HG02981 (cell line): Measurements from ENCODE around the gene IGSF9B.

ENCODE experiments used
- ATAC-seq: cut with Tn5 transposase; IDR thresholded peaks from one replicate; pipeline ENCODE4 v1.9.1; 2021; ENCODE audit warnings: mild to moderate bottlenecking, moderate library complexity; ENCODE audit not compliant: unreplicated experiment

The IGSF9B gene

DNA sequence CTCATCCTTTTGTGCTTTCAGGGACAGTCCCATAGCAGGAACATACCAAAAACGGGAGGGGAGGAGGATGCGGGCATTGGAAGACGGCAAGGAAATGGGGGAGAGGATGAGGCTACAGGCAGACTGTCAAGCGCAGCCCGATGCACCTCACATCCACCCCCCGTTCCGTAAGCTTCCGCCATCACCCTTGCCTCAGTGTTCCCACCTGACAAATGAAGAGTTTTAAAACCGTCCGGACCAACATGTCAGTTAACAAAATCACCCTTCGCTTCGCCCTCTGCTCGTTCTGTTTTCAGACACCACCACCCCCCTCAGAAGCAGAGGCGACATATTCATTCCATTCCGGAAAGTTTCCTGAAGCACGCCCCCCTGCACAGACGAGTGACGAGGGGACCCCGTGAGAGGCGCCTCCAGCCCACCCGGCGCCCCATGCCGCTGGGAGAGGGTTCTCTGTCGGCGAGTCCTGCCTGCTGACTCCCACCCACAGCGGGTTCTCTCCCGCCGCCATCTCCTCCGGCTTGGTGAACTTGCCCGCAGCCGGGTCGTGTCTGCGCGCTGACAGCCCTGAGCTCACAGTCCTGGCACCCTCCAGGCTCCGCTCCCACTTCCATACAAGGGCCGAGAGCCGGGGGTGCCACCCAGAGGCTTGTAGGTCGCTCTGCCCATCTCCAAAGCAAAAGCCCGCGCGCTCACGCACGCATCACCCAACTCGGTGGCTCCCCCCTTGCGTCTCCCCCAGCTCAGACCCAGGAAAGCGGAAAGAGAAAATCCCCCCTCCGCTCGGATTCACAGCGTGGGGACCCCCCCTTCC is 1.5 kb downstream of the IGSF9B start:
- ATAC-seq = no peak

DNA sequence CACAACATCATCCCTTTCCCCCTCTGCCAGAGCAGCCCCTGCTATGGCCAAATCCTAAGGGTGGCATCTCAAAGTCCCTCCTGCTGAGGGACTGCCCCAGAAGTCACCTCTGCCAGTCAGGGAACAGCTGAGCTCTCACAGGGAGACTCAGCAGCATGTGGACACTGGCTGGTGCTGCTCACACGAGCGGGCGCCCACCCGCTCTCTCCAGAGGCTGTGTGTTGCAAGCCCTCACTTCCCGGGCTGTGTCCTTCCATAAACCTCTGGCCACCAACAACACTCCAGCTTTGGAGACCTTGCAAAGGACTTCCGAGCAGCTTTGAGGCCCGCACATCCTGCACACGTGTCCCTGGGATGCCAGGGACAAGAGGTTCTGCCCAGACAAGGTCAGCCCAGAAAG is 2.8 kb downstream of the IGSF9B start:
- ATAC-seq = no peak

DNA sequence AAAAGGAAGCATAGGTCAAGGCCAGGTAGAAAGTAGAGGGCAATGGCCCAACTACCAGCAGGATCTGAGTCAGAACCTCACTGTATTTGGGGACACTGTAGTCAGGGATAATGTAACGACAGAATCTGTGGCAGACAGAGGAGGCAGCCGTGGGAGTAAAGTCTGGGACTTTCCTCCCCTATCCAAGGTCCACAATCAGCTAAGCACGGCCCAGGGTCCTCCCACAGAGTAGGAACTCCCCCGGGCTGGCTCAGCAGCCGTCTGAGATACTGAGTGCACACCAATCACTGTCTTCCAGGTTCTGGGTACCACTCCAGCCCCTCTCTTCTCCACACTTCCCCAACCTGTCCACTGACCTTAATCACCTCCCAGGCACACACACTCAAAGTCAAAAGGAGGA is 3.2 kb downstream of the IGSF9B start:
- no peak for ATAC-seq

DNA sequence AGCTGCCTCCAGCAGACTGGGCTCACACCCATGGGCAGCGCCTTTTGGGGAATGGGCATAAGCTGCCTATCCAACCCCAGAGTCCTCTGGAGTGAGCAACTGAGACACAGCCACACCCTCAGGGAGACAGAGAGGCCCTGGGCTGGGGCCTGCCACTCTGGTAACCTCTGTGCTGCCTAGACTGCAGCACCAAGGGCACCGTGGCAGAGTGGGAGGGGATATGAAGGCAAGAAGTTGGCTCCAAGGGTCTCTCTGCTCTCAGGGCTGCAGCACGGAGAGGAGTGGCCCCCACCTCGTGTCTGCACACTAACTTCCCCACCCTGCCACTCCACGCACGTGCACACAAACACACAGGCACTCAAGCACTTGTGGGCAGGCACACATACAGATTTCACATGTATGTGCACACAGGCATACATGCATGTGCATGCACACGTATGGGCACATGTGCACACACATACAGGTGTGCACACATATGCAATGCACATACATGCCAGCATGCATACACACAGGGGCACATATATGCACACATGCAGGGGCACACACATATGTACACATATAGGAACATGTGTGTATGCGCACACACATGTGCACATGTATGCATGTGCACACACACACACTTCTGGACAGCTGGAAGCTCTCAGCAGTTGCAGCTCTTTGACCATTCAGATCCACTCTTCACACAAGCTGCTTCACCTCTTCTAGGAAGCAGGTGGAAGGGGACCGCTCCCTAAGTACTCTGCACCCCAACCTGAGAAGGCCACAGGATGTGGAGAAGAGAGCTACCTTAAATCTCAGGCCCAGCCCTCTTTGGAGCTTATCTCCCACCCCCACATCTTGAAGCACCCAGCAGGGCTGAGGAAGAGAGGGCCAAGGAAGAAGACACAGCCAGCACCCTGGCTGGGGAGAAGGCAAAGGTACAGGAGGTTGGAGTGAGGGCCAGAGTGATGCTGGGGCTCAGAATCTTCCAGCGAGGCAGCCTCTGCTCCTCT is 4.3 kb downstream of the IGSF9B start:
- no peak for ATAC-seq

DNA sequence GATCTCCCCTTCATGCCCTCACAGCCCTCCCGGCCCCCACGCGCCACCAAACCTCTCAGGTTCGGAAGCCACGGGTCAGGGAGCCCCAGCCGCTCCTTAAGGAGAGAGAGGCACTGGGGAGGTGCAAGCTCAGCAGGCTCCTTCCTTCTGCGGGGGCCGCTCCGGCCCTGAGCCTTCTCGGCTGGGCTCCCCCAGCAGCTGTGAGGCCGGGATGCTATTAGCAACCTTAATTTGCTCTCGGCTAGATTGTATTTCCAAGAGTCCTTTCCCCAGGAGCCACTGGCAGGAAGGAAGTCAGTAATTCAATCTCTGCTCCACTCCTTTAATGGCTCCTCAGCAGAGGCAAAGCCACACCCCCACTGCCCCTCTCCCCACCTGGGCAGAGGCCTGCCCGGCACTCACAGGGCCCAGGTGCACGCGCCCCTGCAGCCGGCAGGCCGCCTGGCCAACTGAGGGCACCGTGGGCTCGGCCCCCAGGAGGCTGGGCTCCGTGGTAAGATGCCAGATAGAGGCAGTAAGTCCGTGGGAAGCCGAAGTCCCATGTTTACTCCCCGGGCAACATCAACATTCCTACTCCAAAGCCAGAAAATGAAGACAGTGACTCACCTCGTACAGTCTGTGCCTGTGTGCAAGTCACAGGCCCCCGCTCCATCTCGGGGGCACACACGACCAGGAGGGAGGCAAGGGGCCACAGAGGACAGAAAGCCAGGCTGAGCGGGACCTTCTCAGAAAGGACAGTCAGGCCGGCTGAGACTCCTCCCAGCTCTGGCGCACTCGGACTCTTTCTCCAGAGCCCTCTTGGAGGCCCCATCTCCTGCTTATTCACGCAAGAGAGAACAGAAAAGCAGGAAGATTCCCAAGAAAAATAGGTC is 5.2 kb downstream of the IGSF9B start:
- ATAC-seq = no peak

DNA sequence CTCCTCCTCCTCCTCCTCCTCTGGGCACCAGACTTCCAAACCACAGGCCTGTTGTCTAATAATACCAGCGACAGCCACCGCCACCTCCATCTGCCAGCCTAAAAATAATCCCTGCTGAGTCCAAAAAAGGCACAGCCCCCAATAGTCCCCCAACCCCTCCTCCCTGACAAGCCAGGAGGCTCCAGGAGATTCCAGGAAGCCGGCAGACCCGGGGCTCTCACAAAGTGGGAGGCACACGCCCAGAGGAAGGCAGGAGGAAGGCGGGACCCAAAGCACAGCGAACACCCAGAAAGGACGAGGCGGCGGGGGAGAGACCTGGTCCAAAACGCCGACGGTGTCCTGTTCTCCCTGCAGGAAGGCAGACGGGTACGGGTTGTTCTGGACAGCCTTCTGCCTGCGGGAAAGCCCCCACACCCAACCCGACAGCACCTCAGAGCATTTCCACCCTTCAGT is 5.9 kb downstream of the IGSF9B start:
- ATAC-seq = no peak

DNA sequence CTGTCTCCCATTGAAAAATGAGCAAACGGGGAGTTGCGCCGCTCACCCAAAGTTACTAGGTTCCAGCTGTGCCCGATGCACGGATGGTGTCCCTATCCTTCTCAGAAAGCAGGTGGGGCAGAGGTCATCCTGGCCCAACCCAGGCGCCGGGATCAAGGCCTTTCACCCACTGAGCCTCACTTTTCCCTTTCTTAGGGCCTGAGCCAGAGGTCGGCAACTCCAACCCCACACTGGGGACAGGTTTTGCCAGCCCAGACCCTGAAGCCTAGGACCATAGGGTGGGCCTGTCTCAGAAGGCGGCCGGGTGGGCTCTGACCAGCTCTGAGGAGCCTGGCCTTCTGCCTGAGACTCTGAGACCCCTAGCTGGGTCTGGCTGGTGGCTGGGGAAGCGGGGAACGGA is 6.3 kb downstream of the IGSF9B start:
- no peak for ATAC-seq

DNA sequence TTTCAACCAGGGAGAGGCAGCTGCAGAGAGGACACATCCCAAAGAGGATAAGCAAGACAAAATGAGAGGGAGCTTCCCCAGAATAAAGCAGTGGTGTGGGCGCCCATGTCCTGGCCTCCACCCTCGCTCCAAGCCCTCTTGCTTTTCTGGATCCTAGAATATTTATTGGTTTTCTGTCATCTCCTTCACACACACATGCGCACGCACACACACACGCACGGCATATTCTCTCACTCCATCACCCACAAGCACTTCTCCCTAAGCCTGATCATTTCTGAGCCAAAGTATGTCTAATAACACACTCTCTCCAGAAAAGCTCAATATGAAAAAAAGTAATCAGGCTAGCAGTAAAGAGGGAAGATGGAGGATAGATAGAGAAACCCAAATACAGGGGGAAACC is 7.6 kb downstream of the IGSF9B start:
- no peak for ATAC-seq

DNA sequence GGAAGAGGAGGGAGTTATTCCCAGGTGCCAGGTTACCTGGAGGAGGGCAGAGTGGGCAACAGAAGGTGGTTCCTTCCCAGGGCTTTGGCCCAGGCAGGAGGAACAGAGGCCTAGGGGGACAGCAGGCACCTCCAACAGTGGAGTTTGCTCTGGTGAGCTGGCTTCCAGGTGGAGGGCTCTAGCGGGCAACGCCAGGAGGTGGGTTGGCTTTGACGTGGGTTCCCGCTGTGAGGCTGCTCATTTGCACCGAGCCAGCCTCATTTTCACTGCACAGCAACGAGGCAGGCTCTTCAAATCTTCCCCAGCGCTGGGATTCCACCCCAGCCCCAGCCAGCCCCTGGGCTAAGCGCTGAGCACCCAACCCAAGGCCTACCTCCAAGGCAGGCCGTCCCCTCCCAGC is 8.1 kb downstream of the IGSF9B start:
- ATAC-seq = no peak

DNA sequence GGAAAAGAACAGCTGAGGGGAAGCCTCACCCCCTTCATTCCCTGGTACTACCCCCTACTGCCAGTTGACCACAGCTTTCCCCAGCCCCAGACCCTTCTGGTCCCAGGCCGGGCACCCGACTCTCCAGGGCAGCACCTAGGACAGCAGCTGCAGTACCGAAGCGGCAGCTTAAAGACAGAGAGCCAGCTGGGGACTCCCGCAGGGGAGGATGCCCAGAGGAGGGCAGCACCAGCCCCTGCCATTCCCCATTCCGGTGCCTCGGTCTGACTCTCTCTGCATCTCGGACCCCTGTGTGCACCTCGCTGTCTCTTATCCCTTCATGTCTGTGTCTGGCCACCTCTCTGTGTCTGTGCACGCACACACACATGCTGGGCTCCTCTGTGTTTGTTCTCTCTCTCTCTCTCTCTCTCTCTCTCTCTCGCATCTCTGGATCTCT is 9.4 kb downstream of the IGSF9B start:
- no peak for ATAC-seq

DNA sequence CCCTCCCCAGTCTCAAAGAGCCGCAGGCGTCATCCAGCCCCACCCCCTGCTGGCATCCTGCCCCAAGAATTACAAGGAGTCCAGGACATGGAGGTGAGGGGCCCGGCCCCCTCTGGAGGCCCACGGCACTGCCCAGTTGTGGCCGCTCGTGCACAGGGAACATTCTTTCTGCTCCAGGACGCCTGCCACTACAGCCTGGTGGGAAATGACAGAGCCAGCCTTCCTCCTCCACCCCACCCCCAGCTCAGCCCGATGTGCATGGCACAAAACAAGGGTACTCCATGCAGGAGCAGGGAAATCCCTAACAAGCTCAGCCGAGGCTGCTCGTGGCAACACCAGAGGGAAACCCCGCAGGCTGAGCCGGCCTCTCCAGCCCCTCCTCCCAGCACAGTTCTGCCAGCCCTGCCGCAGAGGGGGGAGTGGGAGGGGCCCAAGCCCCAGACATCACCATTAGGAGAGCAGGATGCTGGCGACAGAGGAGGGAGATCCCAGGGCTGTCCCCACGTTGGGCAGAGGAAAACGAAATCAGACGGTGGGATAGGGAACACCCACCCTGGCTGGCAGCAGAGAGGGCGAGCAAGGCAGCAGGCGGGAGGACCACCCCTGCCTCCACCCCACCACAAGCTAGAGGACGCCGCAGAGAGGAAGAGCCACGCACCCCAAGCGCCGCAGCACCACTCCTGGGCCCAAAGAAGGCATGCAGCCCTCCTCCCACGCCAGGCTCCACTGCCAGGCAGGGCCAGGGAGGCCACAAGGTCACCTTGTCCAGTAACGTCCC is 10.0 kb downstream of the IGSF9B start:
- ATAC-seq = no peak

DNA sequence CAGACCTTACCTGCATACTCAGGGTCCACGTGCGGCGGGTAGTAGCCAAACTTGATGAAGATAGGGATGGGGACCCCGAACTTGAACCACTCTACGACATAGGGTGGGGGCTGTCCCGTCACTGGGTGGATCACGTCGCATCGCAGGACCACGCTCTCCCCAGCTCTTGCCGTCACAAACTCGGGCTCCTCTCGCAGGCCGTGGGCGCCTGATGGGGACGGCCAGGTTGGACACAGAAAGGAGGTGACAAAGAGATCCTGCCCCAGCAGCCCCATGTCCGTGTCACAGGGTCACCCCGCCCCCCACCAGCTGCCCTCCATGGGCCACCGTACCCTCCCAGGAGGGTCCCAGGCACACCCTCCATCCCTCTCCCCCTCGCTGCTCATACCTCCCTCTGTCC is 10.7 kb downstream of the IGSF9B start:
- ATAC-seq = no peak

DNA sequence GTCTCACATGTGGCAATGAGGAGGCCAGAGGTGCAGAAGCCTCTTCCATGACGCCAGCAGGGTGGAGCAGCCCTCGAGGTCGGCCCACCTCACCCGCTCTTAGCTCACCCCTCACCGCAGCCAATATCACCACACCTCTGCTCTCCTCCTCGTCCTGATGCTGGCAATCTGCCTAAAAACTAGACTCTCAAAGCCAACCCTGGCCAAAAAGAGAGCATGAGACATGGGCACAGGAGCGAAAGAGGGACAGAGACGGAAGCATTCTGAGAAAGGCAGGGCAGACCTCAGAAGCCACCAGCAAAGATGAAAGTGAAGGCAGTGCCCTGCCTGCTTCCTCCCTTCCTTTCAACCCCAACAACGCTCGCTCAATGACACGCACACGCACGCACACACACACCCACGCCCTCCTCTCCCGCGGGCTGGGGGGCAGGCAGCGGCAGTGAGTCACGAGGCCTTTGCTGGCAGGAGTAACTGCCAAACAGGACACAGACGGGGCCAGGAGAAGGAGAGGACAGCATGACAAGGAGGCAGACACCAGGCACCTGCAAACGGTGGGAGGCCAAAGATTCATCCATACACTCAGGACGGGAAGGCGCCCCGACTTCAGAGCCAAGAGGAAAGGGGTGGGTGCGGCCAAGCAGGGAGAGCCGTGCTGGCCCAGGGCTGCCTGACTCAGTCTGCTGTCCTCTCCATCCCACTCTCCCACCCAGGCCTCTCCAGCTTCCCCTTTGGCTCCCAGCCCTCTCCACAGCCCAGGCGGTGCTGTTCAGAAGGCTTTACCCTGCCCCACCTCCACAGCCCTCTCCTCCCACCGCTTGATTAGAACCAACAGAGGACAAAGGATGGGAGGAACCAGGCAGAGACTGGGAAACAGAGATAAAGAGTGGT is 11.4 kb downstream of the IGSF9B start:
- no peak for ATAC-seq

DNA sequence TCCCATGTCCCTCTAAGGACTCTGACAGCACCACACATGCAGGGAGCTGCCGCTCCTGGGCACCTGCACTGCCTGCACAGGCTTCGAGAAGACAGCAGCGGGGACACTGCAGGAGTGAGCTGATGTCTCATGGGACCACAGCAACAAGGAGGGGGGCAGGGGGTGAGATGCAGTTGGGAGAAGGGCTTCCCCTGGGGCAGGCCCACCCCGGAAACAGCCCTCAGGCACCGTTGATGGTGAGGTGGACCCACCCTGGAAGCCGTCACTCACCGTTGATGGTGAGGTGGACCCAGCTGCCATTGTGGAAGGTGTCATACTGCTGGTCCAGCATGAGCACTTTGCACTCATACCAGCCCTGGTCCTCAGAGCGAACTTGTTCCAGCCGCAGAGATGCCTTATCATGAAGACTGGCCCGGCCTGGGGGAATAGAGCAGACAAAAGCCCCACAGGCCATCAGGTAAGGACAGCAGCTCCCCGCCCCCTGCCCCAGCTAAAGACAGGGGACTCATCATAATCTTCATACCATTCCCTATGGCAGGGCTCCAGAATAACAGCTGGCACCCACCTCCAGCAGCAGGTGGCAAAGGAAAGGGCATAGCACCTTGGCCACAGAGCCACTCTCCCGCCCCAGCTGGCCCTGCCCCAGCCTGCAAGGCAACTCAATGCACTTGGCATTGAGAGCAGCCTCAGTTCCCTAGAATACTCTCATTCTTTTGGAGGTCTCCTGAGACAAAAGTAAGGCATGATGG is 12.6 kb downstream of the IGSF9B start:
- no peak for ATAC-seq

DNA sequence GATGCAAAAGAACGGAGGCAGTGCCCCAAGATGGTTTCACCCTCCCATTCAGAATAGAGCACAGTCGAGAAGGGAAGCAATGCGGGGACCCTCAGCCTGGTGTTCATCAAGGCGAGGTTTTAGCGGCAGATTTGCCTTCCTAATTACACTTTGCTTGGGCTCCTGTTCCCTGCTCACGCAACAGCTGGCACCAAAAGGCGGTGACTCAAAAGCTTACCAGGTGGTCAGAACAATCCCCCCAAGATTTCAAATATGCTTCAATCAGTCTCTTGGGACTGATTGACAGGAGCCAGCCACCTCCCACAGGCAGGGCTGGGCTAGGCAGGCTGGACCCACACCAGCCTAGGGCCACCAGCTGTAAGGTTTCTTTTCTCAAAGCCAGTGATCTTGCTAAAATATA is 14.2 kb downstream of the IGSF9B start:
- ATAC-seq = no peak

DNA sequence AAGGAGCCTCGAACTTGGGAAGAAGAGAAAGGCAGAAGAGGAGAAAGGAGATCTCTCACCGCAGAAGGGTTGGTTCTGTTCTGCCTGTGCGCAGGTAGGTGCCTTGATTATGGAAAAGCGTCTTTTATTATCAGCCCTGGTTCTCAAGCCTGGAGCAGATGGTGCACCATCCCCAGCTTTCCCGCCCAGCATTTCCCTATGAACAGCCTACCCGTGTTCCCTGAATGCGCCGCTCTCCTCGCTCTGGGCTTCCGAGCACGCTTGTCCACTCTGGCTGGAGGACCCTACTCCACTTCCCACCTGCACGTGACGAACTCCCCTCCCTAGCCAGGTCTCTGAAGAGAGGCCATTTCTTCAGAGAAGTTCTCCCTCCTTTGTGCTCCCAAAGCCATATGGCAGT is 15.2 kb downstream of the IGSF9B start:
- ATAC-seq = no peak

DNA sequence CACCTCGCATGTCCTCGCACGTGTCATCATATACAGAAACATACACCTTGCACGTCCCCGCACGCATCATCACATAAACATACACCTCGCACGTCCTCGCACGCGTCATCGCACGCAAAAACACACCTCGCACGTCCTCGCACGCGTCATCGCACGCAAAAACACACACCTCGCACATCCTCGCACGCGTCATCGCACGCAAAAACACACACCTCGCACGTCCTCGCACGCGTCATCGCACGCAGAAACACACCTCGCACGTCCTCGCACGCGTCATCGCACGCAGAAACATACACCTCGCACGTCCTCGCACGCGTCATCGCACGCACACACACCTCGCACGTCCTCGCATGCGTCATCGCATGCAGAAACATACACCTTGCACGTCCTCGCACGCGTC is 16.7 kb downstream of the IGSF9B start:
- ATAC-seq = no peak

DNA sequence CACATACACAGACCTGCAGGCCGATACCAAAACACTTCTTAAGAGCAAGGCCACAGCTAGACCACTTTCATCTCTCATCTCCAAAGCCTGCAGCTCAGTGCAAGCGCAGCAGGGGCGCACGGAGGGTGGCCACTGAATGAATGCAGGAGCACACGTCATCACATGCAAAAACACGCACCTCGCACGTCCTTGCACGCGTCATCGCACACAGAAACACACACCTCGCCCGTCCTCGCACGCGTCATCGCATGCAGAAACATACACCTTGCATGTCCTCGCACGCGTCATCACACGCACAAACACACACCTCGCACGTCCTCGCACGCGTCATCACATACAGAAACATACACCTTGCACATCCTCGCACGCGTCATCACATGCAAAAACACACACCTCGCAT is 17.2 kb downstream of the IGSF9B start:
- no peak for ATAC-seq
